Transverse colon (tissue), 4 donors: ENCODE measurements around the gene COX7B2. TPM values are rescaled to one million over a fixed set of nuclear protein-coding genes. Genes with fewer than 3 reads are reported as not detected.

Experiments used
- DNase-seq: peaks from one replicate; pipeline ENCODE4 v3.0.0-alpha.2; 2019
- H3K27ac ChIP-seq, 4 donors: fragments of 200-600 bp; sonication (generic); 2 replicates each; pipeline ENCODE4 v1.5.1; 2016 to 2018; ENCODE audit warnings: inconsistent platforms in 4 of 4
- H3K27me3 ChIP-seq: fragments of 200-600 bp; sonication (generic); 2 replicates; pipeline ENCODE4 v1.5.1; 2017; ENCODE audit warnings: inconsistent platforms
- H3K36me3 ChIP-seq, 4 donors: fragments of 200-600 bp; sonication (generic); 2 replicates each; pipeline ENCODE4 v1.5.1; 2017 to 2019; ENCODE audit warnings: inconsistent platforms in 4 of 4
- H3K4me1 ChIP-seq, 4 donors: fragments of 200-600 bp; sonication (generic); 2 replicates each; pipeline ENCODE4 v1.5.1; 2017 to 2020; ENCODE audit warnings: inconsistent platforms in 4 of 4
- H3K4me3 ChIP-seq, 4 donors: fragments of 200-600 bp; sonication (generic); 1 replicate in 1 of 4; 2 replicates in 3 of 4; pipeline versions ENCODE4 v1.5.1 to v1.6.1; 2017 to 2019; ENCODE audit warnings: inconsistent platforms in 4 of 4
- H3K9me3 ChIP-seq, 2 donors: fragments of 200-600 bp; sonication (generic); 2 replicates each; pipeline ENCODE4 v1.5.1; 2017 to 2019; ENCODE audit warnings: inconsistent platforms in 2 of 2
- CTCF ChIP-seq, 5 experiments: fragments of 200-600 bp in 3 of 5; fragments of 450-650 bp in 2 of 5; sonication (generic) in 3 of 5; IDR thresholded peaks; 1 replicate in 2 of 5; 2 replicates in 3 of 5; pipeline ENCODE4 v1.5.1; 2016 to 2017; ENCODE audit warnings: antibody characterized with exemption in 5 of 5, inconsistent platforms in 3 of 5, mild to moderate bottlenecking in 2 of 5, moderate library complexity in 1 of 5
- EP300 ChIP-seq: sonication (generic); formaldehyde crosslinking; IDR thresholded peaks from one replicate; pipeline ENCODE4 v1.6.1; 2017; ENCODE audit warnings: antibody characterized with exemption, low read depth
- POLR2A ChIP-seq: fragments of 450-650 bp; IDR thresholded peaks from one replicate; pipeline ENCODE4 v1.6.1; 2016; ENCODE audit warnings: antibody characterized with exemption, mild to moderate bottlenecking, moderate library complexity
- POLR2AphosphoS5 ChIP-seq, 3 donors: sonication (generic); formaldehyde crosslinking; IDR thresholded peaks; one replicate each; pipeline ENCODE4 v1.6.1; 2016; ENCODE audit warnings: antibody characterized with exemption in 3 of 3
- WGBS, 2 donors: methylation state at CpG; one replicate each; pipeline ENCODE4 v1.1.5; 2018; ENCODE audit warnings: low coverage in 1 of 2; 5-methylcytosine and 5-hydroxymethylcytosine counted together
- in situ Hi-C, 4 donors: fragments of 200-750 bp; cut with MboI; loops; one replicate each; pipeline versions ENCODE4 v1.15.0 to v1.15.1; 2017; ENCODE audit warnings: low sequenced_read_pairs in 3 of 4, low pct_ligation_motif_present in 1 of 4, low pct_unique_long_range_greater_than_20kb in 1 of 4
- intact Hi-C: fragments of 100-400 bp; cut with DNase I; formaldehyde crosslinking; loops from one replicate; pipeline ENCODE4 v1.15.1; 2023; ENCODE audit warnings: low total_unique reads
- total RNA-seq, 4 donors: library from RNA; depleted of rRNA; stranded (reverse); fragments of >200 nt; gene quantifications; one replicate each; pipeline ENCODE4 v1.1.0, GENCODE V29; 2016

The COX7B2 gene
- total RNA-seq, 4 donors from 2014 or later, result not detected

DNA sequence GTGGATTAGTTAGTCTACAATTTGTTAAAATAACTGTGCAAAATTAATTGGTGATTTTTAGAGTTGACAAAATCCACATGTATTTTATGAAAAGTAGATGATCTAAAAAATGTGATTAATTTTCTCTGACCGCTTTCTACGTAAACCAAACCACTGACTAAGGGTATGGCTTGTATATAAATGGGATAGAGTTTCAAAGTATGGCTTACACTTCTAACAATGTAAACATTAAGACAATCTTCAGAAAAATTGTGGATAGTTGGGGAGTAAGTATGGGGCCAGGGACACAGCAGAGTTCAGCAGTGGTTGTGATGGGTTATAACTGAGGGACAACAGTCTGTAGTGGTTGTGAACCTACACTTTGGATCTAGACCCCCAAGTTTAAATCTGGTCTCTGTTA, 44.5 kb upstream of the COX7B2 start:
- 85 to 88% methylated on average over 2 of the region's 2 CpGs for WGBS, 2 donors
- Histone ChIP-seq H3K4me3 (no peak overlapping the region), H3K4me1 (no peaks in the 10 kb centered on the region), H3K27ac (no peak overlapping the region), H3K27me3 (no peaks in the 10 kb centered on the region), H3K9me3 (no peaks in the 10 kb centered on the region), H3K36me3 (no peaks in the 10 kb centered on the region)
- no peak for DNase-seq
- intact Hi-C loops, result no loop called here
- TF ChIP-seq CTCF (IDR thresholded peaks at IDR 0.05), result no peak
- TF ChIP-seq EP300, result no peak
- TF ChIP-seq POLR2A, result no peak
- no peak for TF ChIP-seq POLR2AphosphoS5 (IDR thresholded peaks at IDR 0.05)
- in situ Hi-C loops, result no loop called here

GRCh38 chr4:46952451-46952850, 43.4 kb upstream of the COX7B2 start:
- Histone ChIP-seq H3K27me3 (no peaks in the 10 kb centered on the region), H3K36me3 (no peaks in the 10 kb centered on the region), H3K4me3 (no peak overlapping the region), H3K4me1 (no peaks in the 10 kb centered on the region), H3K9me3 (no peaks in the 10 kb centered on the region), H3K27ac (no peak overlapping the region)
- intact Hi-C loops (no loop called here), in situ Hi-C loops (no loop called here)
- no peak for DNase-seq
- WGBS, 2 donors, result 70 to 76% methylated on average over 2 of the region's 2 CpGs
- TF ChIP-seq CTCF (IDR thresholded peaks at IDR 0.05), result no peak
- no peak for TF ChIP-seq EP300
- no peak for TF ChIP-seq POLR2AphosphoS5 (IDR thresholded peaks at IDR 0.05)
- no peak for TF ChIP-seq POLR2A

- intact Hi-C loops, result no loop called here
- H3K4me3 ChIP-seq, result no peak overlapping the region
- no peaks in the 10 kb centered on the region for H3K4me1 ChIP-seq
- DNase-seq, result no peak
- in situ Hi-C loops, result no loop called here
- no peaks in the 10 kb centered on the region for H3K9me3 ChIP-seq
- no peaks in the 10 kb centered on the region for H3K36me3 ChIP-seq
- no peaks in the 10 kb centered on the region for H3K27me3 ChIP-seq
- no peak overlapping the region for H3K27ac ChIP-seq
- WGBS, 2 donors, result 75 to 85% methylated on average over 2 to 3 of the region's 3 CpGs
- TF ChIP-seq POLR2A (no peak), POLR2AphosphoS5 (IDR thresholded peaks at IDR 0.05) (no peak)
Observed at GRCh38 chr4:46950826-46951225, 41.8 kb upstream of the COX7B2 start.

- intact Hi-C loops, result no loop called here
- in situ Hi-C loops, result no loop called here
Observed at GRCh38 chr4:46949822-46950221, 40.8 kb upstream of the COX7B2 start.

More at GRCh38 chr4:46949822-46950221, 40.8 kb upstream of the COX7B2 start:
- no peaks in the 10 kb centered on the region for H3K27me3 ChIP-seq
- no peak overlapping the region for H3K4me3 ChIP-seq
- no peak for TF ChIP-seq EP300
- TF ChIP-seq CTCF (IDR thresholded peaks at IDR 0.05), result no peak
- TF ChIP-seq POLR2A, result no peak
- TF ChIP-seq POLR2AphosphoS5 (IDR thresholded peaks at IDR 0.05), result no peak
- H3K4me1 ChIP-seq, result no peaks in the 10 kb centered on the region
- no peaks in the 10 kb centered on the region for H3K9me3 ChIP-seq
- H3K27ac ChIP-seq, result no peak overlapping the region
- WGBS, 2 donors, result 61 to 63% methylated on average over 1 of the region's 1 CpG
- no peak for DNase-seq
- H3K36me3 ChIP-seq, result no peaks in the 10 kb centered on the region
